ENCODE data around the gene DECR2.
"Not testable (repeated sequence)": the region's sequence is repeated elsewhere in the genome, so short reads cannot be mapped to it uniquely, and the experiment has no call there.

The DECR2 gene

DNA sequence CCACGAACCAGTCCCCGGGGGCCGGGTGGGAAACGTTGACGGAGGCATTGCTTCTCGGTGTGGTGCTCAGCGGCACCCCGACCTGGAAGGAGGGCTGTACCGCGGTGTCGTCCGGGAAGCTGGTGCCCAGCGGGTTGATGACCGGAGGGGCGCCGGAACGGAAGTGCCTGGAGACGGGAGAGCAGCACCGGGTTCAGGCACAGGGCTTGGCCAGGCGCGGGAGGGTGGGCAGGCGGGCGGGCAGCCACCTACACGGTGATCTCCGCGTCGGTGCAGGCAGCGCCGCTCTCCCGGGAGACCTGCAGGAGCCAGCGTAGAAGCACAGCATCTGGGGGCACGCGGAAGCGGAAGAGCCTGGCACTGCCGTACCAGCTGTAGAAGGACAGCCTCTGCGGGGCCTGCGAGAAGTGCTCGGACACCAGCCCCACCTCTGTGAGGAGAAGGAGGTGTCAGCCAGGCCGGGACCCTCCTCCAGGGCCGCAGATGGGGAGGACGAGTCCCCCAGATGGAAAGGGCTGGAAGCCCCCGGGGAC lies 24.2 kb upstream of the DECR2 start:
- DNase-seq: no peak
- intact Hi-C loops (cut with DNase I): no loop called here

DNA sequence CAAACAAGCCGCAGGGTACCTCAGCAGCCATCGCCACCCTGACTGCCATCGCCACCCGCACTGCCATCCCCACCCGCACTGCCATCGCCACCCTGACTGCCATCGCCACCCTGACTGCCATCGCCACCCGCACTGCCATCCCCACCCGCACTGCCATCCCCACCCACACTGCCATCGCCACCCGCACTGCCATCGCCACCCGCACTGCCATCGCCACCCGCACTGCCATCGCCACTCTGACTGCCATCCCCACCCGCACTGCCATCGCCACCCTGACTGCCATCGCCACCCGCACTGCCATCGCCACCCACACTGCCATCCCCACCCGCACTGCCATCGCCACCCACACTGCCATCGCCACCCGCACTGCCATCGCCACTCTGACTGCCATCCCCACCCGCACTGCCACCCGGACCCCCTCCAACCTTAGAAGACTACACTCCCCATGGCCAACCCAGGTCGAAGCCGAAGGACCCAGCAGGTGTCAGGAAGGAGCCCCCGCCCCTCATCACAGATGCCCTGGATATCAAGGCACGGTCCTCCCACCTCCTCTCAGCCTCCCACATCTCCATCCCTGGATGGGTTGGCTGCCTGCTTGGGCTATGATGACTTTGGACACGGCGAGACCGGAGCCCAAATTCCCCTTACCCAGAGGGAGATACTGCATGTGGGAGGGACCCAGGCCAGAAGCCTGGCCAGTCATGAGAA lies 23.4 kb upstream of the DECR2 start:
- intact Hi-C loops (cut with DNase I); DNase-seq: not testable (repeated sequence)

DNA sequence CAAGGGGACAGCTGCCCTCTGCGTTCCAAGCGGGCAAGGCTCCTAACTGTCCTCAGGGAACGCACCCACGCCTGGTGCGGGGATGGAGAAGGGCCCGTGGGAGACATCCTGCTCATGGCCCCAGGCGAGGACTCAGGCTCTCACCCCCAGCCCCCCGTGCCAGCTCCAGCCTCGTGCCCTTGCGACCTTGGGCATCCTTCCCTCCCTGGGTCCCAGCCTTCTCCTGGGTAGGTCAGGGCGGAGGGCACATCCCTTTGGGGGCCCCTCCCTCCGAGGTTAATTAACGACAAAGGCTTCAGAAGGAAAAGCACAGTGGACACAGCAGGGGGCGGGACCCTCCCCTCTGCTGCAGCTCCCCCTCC lies 22.9 kb upstream of the DECR2 start:
- DNase-seq: peak in 1 of 10 donors; percentile 73

DNA sequence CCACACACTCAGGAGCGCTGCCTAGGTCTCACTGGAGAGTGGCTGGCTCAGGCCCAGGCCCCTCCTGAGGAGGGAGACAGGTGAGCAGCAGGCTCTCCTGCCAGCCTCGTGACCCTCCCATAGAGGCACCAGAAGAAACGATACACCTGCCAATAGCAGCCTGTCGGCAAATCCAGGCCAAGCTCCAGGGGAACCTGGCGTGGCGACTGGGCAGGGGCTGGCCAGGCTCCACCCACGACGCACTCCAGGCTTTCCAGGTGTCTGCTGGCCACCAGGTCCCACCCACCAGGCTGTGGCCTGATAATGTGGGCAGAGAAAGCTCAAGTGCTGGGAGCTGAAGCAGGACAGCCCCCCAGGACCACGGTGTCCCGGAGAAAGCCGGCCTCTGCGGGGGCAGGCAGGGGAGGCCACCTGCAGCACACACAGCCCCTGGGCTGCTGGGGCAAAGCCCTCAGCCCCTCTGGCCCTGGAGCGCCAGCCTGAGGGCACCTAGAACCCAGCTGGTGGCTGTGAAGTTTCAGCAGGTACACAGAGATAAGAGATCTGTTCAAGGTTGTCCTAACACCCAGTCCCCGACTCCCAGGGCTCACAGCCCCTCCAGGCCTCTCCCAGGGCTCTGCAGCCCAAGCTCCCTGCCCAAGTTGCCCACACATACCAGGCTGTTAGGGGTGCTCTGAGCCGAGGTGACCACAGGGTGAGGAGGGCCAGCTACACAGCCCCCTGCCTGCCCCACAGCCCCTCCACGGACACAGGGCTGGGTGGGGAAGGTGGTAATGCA lies 22.3 kb upstream of the DECR2 start:
- intact Hi-C loops (cut with DNase I): no loop called here
- peak in 1 of 10 donors; percentile 63 for DNase-seq

More for the DNA sequence above, 22.9 kb upstream of the DECR2 start:
- intact Hi-C loops (cut with DNase I): no loop called here

GRCh38 chr16:379961-380761 lies 21.5 kb upstream of the DECR2 start:
- peak in 1 of 10 donors; percentile 69 for DNase-seq
- intact Hi-C loops (cut with DNase I): no loop called here

GRCh38 chr16:380762-381011 lies 21.0 kb upstream of the DECR2 start:
- intact Hi-C loops (cut with DNase I): no loop called here
- no peak for DNase-seq

DNA sequence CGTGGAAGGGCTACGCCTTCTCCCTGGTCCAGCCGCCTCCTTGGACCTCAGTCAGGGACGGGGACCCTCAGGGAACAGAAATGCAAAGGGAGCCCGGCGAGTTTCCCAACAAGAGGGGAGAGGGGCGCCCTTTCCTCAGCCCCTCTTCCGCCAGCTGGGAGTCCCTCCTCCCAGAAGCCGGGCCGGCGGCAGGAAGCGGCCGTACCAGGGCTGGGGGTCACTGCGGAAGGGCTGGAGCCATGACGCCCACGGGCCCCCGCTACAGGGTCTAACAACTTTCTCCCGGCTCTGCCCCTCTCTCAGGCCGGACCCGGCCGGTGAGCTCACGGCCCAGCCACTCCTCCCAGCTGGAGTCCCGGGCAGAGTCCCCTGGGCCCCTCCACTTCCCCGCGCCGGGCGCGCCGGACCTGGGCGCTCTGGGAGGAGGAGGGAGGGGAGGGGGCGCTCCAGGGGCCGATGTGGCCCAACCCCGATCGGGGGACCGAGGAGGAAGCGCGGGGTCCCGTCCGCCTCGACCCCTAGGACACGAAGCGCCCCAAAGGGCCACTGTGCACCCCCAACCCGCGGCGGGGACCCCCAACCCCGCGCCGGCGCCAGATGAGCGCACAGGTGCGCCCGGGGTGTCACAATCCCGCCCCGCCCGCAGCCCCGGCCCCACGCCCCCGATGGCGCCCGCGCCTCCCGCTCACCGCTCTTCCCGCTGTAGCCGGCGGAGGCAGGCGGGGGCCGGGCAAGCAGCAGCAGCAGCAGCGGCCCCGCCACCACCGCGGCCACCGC lies 20.5 kb upstream of the DECR2 start:
- intact Hi-C loops (cut with DNase I): no loop called here
- peak in 1 of 10 donors; percentile 85 for DNase-seq

DNA sequence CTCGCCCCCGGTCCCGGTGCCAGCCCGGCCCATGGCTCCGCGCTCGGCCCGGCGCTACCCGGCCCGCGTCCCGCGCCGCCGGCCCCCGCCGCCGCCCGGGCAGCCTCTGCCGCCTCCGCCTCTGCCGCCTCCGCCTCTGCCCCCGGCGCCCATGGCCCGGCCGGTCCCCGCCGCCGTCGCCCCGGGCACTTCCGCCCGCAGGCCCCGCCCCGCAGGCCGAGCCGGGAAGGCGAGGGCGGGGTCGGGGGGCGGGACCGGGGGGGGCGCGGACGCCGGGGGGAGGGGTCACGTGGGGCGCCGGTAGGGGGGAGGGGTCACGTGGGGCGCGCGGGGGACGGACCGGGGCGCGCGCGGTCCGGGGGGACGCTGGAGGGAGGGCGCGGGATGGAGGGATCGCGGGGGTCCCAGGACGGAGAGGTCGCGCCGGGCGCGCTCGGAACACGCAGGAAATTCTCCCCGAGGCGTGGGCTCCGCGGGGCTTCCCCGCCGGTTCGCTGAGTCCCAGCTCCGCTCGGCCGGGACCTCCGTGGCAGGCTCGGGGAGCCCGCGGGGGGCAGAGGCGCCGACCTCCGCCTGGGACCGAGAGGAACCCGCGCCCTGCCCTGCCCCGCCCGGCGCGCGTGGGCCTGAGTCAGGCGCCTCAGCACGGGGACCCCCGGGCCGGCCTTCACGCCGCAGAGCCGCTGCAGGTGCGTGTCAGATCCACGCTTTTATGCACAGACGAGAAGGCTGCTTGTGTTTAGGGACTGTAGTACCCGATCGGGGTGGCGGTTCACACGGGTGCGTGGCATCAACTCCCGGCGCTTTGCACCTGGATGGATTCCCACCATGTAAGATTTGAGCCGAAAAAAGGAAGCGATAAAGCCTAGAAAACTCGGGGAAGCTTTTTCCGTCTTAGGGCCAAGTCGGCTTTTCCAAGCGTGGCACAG lies 19.6 kb upstream of the DECR2 start, which contains the start of gene PGAP6:
PGAP6 (minus strand) TSS at position 190 of the 929 bp plus-strand sequence; CDS start at position 33, 157 bp downstream.
- intact Hi-C loops (cut with DNase I): no loop called here
- DNase-seq: peak in 8 of 10 donors; percentile 28 to 95 (median 58)

GRCh38 chr16:383326-384051 lies 18.2 kb upstream of the DECR2 start:
- intact Hi-C loops (cut with DNase I): no loop called here
- no peak for DNase-seq

- intact Hi-C loops (cut with DNase I): no loop called here
- DNase-seq: peak in 1 of 10 donors; percentile 48
Measured at GRCh38 chr16:386641-387156, 15.0 kb upstream of the DECR2 start.

DNA sequence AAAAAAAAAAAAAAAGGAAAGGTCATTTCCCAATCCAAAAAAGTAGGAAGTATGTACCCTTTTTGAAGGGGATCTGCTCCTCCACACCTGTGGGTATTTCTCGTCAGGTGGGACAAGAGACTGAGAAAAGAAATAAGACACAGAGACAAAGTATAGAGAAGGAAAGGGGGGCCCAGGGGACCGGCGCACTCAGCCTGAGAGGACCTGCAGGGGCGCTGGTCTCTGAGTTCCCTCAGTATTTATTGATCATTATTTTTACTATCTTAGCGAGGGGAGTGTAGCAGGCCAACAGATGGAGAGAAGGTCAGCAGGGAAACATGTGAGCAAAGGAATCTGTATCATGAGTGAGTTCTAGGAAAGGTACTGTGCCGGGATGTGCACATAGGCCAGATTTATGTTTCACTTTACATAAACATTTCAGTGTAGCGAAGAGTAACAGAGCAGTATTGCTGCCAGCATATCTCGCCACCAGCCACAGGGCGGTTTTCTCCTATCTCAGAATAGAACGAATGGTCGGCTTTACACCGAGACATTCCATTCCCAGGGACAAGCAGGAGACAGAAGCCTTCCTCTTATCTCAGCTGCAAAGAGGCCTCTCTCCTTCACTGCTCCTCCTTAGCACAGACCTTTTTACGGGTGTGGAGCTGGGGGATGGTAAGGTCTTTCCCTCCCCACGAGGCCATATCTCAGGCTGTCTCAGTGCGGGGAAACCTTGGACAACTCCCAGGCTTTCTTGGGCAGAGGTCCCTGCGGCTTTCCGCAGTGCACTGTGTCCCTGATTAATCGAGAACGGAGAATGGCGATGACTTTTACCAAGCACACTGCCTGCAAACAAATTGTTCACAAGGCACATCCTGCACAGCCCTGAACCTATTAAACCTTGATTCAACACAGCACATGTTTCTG lies 13.7 kb upstream of the DECR2 start:
- DNase-seq: not testable (repeated sequence)

DNA sequence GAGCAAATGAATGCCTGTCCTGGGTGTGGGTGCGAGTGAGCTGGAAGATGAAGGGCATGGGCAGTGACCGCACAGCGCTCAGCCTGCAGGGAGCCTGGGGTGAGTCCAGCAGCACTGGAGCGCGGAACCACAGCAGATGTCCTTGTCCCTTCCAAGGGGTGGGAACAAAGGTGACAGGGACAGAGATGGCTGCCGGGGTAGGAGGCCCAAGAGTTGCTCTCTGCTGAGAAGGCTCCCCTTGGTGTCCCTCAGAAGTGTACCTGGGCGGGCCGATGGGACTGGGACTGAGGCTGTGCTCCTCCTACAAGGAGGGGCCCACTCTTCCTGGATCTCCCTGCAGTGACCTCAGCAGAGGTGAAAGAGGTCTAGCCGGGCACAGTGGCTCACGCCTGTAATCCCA lies 12.3 kb upstream of the DECR2 start:
- DNase-seq: no peak
- intact Hi-C loops (cut with DNase I): no loop called here

More for the DNA sequence above, 13.7 kb upstream of the DECR2 start:
- intact Hi-C loops (cut with DNase I): not testable (repeated sequence)

DNA sequence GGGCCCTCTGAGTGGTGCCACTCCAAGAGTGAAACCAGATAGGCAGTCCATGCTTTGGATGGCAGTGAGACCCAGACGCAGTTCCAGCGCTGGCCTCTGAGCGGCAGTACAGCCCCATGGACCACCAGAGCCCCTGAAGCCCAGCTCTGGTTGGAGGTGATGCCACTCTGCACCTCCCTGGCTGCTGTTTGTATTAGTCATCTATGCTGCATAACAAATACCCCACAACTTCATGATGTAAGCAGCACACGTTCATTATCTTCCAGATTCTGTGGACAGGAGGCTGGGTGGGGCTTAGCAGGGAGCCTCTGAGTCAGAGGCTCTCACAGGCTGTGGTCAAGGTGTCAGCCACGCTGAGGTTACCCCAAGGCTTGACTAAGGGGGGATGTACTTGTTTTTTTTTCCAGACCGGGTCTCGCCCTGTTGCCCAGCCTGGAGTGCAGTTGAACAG lies 9.8 kb upstream of the DECR2 start:
- intact Hi-C loops (cut with DNase I): no loop called here
- peak in 7 of 10 donors; percentile 54 to 95 (median 69) for DNase-seq

GRCh38 chr16:392450-393030 lies 9.1 kb upstream of the DECR2 start:
- no peak for DNase-seq
- intact Hi-C loops (cut with DNase I): no loop called here

DNA sequence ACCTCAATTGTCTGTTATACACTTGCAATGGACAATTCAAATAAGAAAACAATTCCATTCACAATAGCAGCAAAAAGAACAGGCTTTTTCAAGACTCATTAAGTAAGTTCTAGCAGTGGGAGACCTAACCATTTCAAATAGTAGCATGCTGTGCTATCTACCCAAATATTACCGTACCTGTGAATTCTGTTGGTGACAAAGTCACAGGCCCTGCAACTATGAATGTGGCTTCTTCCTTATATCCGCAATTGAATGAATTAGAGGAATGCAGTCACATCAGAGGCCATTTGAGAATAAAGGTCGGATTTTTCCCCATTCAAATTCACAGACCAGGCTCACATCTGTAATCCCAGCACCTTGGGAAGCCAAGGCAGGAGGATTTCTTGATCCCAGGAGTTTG lies 5.5 kb upstream of the DECR2 start:
- intact Hi-C loops (cut with DNase I): no loop called here
- DNase-seq: no peak

DNA sequence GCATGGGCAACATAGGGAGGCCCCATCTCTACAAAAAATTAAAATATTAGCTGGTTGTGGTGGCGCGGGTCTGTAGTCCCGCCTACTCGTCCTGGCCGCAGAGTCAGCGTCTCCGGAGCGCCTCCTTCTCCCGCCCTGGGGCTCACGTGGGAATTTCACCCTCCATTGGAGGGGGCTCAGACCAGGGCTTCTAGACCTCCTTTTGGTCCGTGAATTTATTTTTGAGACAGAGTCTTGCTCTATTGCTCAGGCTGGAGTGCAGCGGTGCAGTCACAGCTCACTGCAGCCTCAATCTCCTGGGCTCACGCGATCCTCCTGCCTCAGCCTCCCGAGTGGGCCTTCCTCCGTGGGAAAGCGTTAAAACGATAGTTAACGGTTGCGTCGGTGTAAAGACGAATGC lies 5.1 kb upstream of the DECR2 start:
- peak in 5 of 10 donors; percentile 40 to 91 (median 49) for DNase-seq
- intact Hi-C loops (cut with DNase I): no loop called here

All from posterior cingulate gyrus (tissue), 11 donors.